Tibial artery (tissue), 4 donors: ENCODE results near the gene GDAP2.

Experiments used
- DNase-seq, 2 donors: peaks; one replicate each; pipeline ENCODE4 v3.0.0-alpha.2; 2019
- H3K27ac ChIP-seq, 2 donors: fragments of 200-600 bp; sonication (generic) in 1 of 2; 1 replicate in 1 of 2; 2 replicates in 1 of 2; pipeline ENCODE4 v1.5.1; 2018 to 2019; ENCODE audit warnings: mild to moderate bottlenecking in 1 of 2
- H3K27me3 ChIP-seq, 2 donors: fragments of 200-600 bp; sonication (generic) in 1 of 2; one replicate each; pipeline versions ENCODE4 v1.5.1 to v1.6.0; 2016 to 2019
- H3K36me3 ChIP-seq, 3 donors: fragments of 200-600 bp; sonication (generic) in 2 of 3; one replicate each; pipeline ENCODE4 v1.5.1; 2016 to 2019; ENCODE audit warnings: mild to moderate bottlenecking in 2 of 3
- H3K4me1 ChIP-seq, 4 donors: fragments of 200-600 bp; sonication (generic) in 2 of 4; 1 replicate in 3 of 4; 2 replicates in 1 of 4; pipeline ENCODE4 v1.5.1; 2016 to 2019
- H3K4me3 ChIP-seq, 2 donors: fragments of 200-600 bp; sonication (generic) in 1 of 2; 1 replicate in 1 of 2; 2 replicates in 1 of 2; pipeline ENCODE4 v1.5.1; 2018 to 2019; ENCODE audit warnings: mild to moderate bottlenecking in 2 of 2
- H3K9me3 ChIP-seq, 3 donors: fragments of 200-600 bp; sonication (generic) in 1 of 3; one replicate each; pipeline ENCODE4 v1.5.1; 2016 to 2019
- intact Hi-C: fragments of 100-400 bp; cut with DNase I; formaldehyde crosslinking; loops from one replicate; pipeline ENCODE4 v1.15.0; 2023; ENCODE audit warnings: low total_unique reads
- TF ChIP-seq, protein P1 (sequence below), 2 experiments: fragments of 200-600 bp in 1 of 2; fragments of 450-650 bp in 1 of 2; IDR thresholded peaks; one replicate each; pipeline ENCODE4 v1.5.1; 2017 to 2019; ENCODE audit warnings: antibody characterized with exemption in 2 of 2, mild to moderate bottlenecking in 1 of 2, moderate library complexity in 1 of 2

Gene GDAP2

DNA sequence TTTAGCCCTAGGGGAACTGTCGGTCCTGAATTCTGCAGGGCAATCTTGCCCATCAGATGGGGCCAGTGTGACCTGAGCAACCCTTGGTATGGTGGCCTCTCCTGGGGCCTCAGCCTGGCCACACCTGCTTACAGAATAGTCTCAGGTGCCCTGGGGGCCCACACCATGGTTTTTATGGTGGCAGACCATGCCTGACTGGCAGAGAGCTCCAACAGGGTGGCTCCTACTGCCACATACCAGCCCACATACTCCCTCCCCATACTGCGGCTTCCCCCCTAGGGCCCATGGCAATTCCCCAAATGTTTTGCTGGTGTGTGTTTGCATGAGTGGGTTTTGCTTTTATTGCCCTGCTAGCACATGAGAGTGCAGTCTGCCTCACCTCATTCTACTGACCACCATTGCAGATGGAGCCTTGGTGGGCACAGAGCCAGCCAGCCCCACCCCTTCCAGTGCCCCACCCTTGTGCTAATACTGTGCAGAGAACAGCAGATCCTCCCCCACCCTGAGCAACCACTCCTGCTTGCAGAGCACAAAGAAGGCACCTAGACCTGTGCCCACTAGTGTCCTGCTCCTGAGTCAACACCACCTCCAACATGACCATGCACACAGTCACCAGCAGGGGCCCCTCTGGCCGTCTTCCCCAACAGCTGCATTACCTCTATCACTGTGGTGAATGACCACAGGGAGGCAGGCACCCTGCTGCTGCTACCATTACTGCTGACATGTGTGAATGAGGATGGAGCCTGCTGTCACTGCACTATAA, 86.8 kb downstream of the GDAP2 start:
- Histone ChIP-seq H3K9me3 (peaks cover 0 to 6% (median 0%) of the 10 kb centered on the region in 3 donors), H3K36me3 (peaks cover 0 to 1% (median 0%) of the 10 kb centered on the region in 3 donors), H3K27ac (no peak overlapping the region), H3K27me3 (no peaks in the 10 kb centered on the region), H3K4me1 (peaks cover 0 to 23% (median 9%) of the 10 kb centered on the region in 4 donors), H3K4me3 (no peak overlapping the region)
- peak in 1 of 2 donors; percentile 48 for DNase-seq
- TF ChIP-seq, protein P1, sequence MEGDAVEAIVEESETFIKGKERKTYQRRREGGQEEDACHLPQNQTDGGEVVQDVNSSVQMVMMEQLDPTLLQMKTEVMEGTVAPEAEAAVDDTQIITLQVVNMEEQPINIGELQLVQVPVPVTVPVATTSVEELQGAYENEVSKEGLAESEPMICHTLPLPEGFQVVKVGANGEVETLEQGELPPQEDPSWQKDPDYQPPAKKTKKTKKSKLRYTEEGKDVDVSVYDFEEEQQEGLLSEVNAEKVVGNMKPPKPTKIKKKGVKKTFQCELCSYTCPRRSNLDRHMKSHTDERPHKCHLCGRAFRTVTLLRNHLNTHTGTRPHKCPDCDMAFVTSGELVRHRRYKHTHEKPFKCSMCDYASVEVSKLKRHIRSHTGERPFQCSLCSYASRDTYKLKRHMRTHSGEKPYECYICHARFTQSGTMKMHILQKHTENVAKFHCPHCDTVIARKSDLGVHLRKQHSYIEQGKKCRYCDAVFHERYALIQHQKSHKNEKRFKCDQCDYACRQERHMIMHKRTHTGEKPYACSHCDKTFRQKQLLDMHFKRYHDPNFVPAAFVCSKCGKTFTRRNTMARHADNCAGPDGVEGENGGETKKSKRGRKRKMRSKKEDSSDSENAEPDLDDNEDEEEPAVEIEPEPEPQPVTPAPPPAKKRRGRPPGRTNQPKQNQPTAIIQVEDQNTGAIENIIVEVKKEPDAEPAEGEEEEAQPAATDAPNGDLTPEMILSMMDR (IDR thresholded peaks at IDR 0.05): no peak
- intact Hi-C loops: no loop called here

DNA sequence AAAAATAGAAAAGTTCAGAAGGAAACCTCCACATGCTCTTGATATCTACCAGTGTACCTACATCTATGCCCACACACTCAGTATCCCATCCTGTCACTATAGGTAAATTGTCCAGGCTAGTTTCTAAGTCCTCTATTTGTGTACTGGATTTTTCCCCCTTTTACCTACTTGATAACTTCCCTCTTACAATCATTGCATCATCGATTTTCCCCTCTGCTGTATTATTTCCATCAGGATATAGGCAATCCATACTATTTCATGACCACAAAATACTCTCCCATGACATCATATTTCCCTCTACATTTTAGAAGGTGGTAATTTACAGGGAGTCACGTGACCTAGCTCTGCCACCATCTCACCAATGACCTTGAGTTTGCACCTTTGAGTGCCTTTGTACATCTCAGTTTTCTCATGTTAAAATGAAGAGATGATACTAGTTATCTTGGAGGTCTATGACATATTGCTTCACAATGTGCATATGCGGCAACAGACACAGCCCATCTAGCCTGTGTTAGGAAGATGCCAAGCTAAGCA, 88.2 kb downstream of the GDAP2 start:
- no peak for DNase-seq
- TF ChIP-seq, protein P1 (IDR thresholded peaks at IDR 0.05): no peak

DNA sequence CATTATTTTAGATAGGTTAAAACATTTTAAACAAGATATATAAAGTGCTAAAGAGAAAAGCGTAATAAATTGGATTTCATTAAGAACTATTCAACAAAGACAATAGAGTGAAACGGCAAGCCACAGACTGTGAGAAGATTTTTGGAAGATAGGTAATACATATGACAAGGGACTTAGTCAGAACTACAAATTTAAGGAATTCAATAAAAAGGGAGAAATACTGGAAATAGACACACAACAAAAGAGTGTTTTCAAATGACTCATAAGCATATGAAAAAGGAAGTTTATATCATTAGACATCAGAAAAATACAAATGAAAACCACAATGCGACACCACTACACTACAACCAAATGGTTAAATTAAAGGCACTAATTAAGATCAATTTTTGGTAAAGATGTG, 90.5 kb downstream of the GDAP2 start:
- TF ChIP-seq, protein P1 (IDR thresholded peaks at IDR 0.05): no peak
- DNase-seq: no peak
- Histone ChIP-seq H3K4me3 (no peak overlapping the region), H3K9me3 (no peaks in the 10 kb centered on the region), H3K27ac (no peak overlapping the region), H3K27me3 (no peaks in the 10 kb centered on the region), H3K36me3 (peaks cover 0 to 4% (median 0%) of the 10 kb centered on the region in 3 donors), H3K4me1 (no peaks in the 10 kb centered on the region)
- intact Hi-C loops: no loop called here

More for the DNA sequence above, 88.2 kb downstream of the GDAP2 start:
- Histone ChIP-seq H3K4me1 (peaks cover 0 to 9% (median 4%) of the 10 kb centered on the region in 4 donors), H3K27me3 (no peaks in the 10 kb centered on the region), H3K27ac (no peak overlapping the region), H3K9me3 (peaks cover 0 to 6% (median 0%) of the 10 kb centered on the region in 3 donors), H3K4me3 (no peak overlapping the region), H3K36me3 (peaks cover 0 to 4% (median 0%) of the 10 kb centered on the region in 3 donors)
- intact Hi-C loops: no loop called here

DNA sequence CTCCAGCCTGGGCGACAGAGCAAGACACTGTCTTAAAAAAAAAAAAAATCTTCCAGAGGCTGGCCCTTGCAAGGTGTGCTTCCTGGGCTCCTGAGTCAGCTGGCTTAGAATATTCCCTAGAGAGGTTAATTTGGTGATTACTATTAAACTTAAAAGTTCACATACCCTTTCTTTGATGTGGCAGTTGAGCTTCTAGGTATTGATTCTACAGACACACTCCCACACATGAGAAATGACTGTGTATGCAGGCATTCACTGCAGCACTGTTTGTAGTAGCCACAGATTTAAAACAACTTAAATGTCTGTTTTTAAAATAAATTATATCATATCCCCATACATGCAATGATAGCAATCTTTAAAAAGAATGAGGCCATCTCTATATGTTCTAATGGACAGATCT, 93.4 kb downstream of the GDAP2 start:
- no peak overlapping the region for H3K4me3 ChIP-seq
- H3K27ac ChIP-seq: no peak overlapping the region
- no peaks in the 10 kb centered on the region for H3K27me3 ChIP-seq
- TF ChIP-seq, protein P1 (IDR thresholded peaks at IDR 0.05): no peak
- H3K36me3 ChIP-seq: peaks cover 0 to 4% (median 0%) of the 10 kb centered on the region in 3 donors
- no peaks in the 10 kb centered on the region for H3K4me1 ChIP-seq
- no peaks in the 10 kb centered on the region for H3K9me3 ChIP-seq
- intact Hi-C loops: no loop called here
- no peak for DNase-seq

DNA sequence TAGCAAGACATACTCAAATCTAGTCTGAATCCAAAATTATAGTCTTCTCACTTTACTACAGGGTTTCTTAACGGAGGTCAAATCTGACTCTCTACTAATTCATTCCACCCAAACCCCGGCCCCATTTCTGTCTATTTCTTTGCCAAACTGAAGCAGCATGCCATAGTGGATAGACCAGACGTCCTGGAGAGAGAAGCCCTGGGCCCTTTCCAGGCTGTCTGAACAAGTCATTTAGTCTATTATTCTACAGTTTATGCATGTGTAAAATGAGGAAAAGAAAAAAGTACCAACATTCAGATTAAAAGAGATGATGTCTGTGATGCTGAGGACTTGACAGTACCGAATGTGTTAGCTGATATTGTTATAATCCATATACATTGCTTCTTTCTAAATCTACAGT, 95.0 kb downstream of the GDAP2 start:
- Histone ChIP-seq H3K4me3 (no peak overlapping the region), H3K36me3 (peaks cover 0 to 4% (median 0%) of the 10 kb centered on the region in 3 donors), H3K27ac (no peak overlapping the region), H3K27me3 (no peaks in the 10 kb centered on the region), H3K9me3 (no peaks in the 10 kb centered on the region), H3K4me1 (no peaks in the 10 kb centered on the region)
- TF ChIP-seq, protein P1 (IDR thresholded peaks at IDR 0.05): no peak
- intact Hi-C loops: no loop called here
- DNase-seq: no peak
